ENCODE measurements around the gene SPATA21. TPM values are rescaled to one million over a fixed set of nuclear protein-coding genes. Genes with fewer than 3 reads are reported as not detected.

The SPATA21 gene
- total and polyA plus RNA-seq, 2 experiments from 2014 or later = not detected

- peaks cover 100% of the 10 kb centered on the region for H3K79me2 ChIP-seq (ENCODE audit: insufficient read depth)
- DNase-seq = no peak
- no peaks in the 10 kb centered on the region for H3K9me3 ChIP-seq (ENCODE audit: low read depth)
- no peaks in the 10 kb centered on the region for H3K9me2 ChIP-seq (ENCODE audit: insufficient read depth)
- H3K4me3 ChIP-seq = no peak overlapping the region
- in situ Hi-C loops (cut with MboI) = no loop called here
- no peaks in the 10 kb centered on the region for H3K36me3 ChIP-seq (ENCODE audit: low read depth)
- TF ChIP-seq EZH2phosphoT487 (IDR thresholded peaks at IDR 0.05; ENCODE audit: insufficient read depth, low read depth) (no peak), EZH2 (IDR thresholded peaks at IDR 0.05; ENCODE audit: insufficient read depth, poor library complexity, severe bottlenecking) (no peak)
- no peaks in the 10 kb centered on the region for H3K27me3 ChIP-seq (replicated peaks; ENCODE audit: insufficient read depth)
- H3F3A ChIP-seq (ENCODE audit: insufficient read depth) = peaks cover 26% of the 10 kb centered on the region
- H3K4me1 ChIP-seq (ENCODE audit: insufficient read depth) = peaks cover 18% of the 10 kb centered on the region
- no peak overlapping the region for H3K9ac ChIP-seq
- peaks cover 12% of the 10 kb centered on the region; the same call in 1 of the 2 replicates for H4K20me1 ChIP-seq (ENCODE audit: insufficient read depth)
- no peak overlapping the region for H3K4me2 ChIP-seq (ENCODE audit: unreplicated experiment)
- no peak overlapping the region for H3K27ac ChIP-seq
- 100% methylated on average over 4 of the region's 4 CpGs for WGBS, 2 experiments (ENCODE audit: low coverage in 1 of 2, low lambda C conversion rate in 2 of 2, missing lambda C conversion rate in 2 of 2)
- H2AFZ ChIP-seq = no peak overlapping the region
Measured at GRCh38 chr1:16380868-16381267, 56.4 kb downstream of the SPATA21 start.

GRCh38 chr1:16378443-16378842 lies 58.8 kb downstream of the SPATA21 start:
- Histone ChIP-seq H3K79me2 (ENCODE audit: insufficient read depth) (peaks cover 100% of the 10 kb centered on the region), H3K9me3 (ENCODE audit: low read depth) (no peaks in the 10 kb centered on the region), H3K4me1 (ENCODE audit: insufficient read depth) (peaks cover 17% of the 10 kb centered on the region), H3F3A (ENCODE audit: insufficient read depth) (peaks cover 24% of the 10 kb centered on the region), H3K4me2 (ENCODE audit: unreplicated experiment) (no peak overlapping the region), H3K9ac (no peak overlapping the region), H4K20me1 (ENCODE audit: insufficient read depth) (no peaks in the 10 kb centered on the region), H3K36me3 (ENCODE audit: low read depth) (no peaks in the 10 kb centered on the region), H3K4me3 (no peak overlapping the region), H3K27ac (no peak overlapping the region), H2AFZ (no peak overlapping the region), H3K27me3 (replicated peaks; ENCODE audit: insufficient read depth) (no peaks in the 10 kb centered on the region), H3K9me2 (ENCODE audit: insufficient read depth) (no peaks in the 10 kb centered on the region)
- DNase-seq = no peak
- TF ChIP-seq EZH2phosphoT487 (IDR thresholded peaks at IDR 0.05; ENCODE audit: insufficient read depth, low read depth) = no peak
- TF ChIP-seq EZH2 (IDR thresholded peaks at IDR 0.05; ENCODE audit: insufficient read depth, poor library complexity, severe bottlenecking) = no peak
- in situ Hi-C loops (cut with MboI) = no loop called here
- 82 to 84% methylated on average over 7 of the region's 7 CpGs for WGBS, 2 experiments (ENCODE audit: low coverage in 1 of 2, low lambda C conversion rate in 2 of 2, missing lambda C conversion rate in 2 of 2)

GRCh38 chr1:16376971-16377370 lies 60.3 kb downstream of the SPATA21 start:
- Histone ChIP-seq H3K27me3 (replicated peaks; ENCODE audit: insufficient read depth) (no peaks in the 10 kb centered on the region), H3K36me3 (ENCODE audit: low read depth) (no peaks in the 10 kb centered on the region), H3K4me2 (ENCODE audit: unreplicated experiment) (no peak overlapping the region), H2AFZ (no peak overlapping the region), H4K20me1 (ENCODE audit: insufficient read depth) (no peaks in the 10 kb centered on the region), H3F3A (ENCODE audit: insufficient read depth) (peaks cover 34% of the 10 kb centered on the region), H3K79me2 (ENCODE audit: insufficient read depth) (peaks cover 100% of the 10 kb centered on the region), H3K9me2 (ENCODE audit: insufficient read depth) (no peaks in the 10 kb centered on the region), H3K9ac (no peak overlapping the region), H3K27ac (no peak overlapping the region), H3K9me3 (ENCODE audit: low read depth) (no peaks in the 10 kb centered on the region), H3K4me1 (ENCODE audit: insufficient read depth) (peaks cover 29% of the 10 kb centered on the region), H3K4me3 (no peak overlapping the region)
- DNase-seq = no peak
- TF ChIP-seq EZH2 (IDR thresholded peaks at IDR 0.05; ENCODE audit: insufficient read depth, poor library complexity, severe bottlenecking) = no peak
- TF ChIP-seq EZH2phosphoT487 (IDR thresholded peaks at IDR 0.05; ENCODE audit: insufficient read depth, low read depth) = no peak
- 76 to 77% methylated on average over 4 of the region's 4 CpGs for WGBS, 2 experiments (ENCODE audit: low coverage in 1 of 2, low lambda C conversion rate in 2 of 2, missing lambda C conversion rate in 2 of 2)
- in situ Hi-C loops (cut with MboI) = no loop called here

- Histone ChIP-seq H3K9me3 (ENCODE audit: low read depth) (no peaks in the 10 kb centered on the region), H3K27me3 (replicated peaks; ENCODE audit: insufficient read depth) (no peaks in the 10 kb centered on the region), H3K4me2 (ENCODE audit: unreplicated experiment) (peak overlapping the region; percentile 49), H3K9ac (0 out of 2 replicates have a peak overlapping the region, but pooled peaks have one; percentile 1), H2AFZ (no peak overlapping the region), H3K79me2 (ENCODE audit: insufficient read depth) (peaks cover 100% of the 10 kb centered on the region), H3F3A (ENCODE audit: insufficient read depth) (peaks cover 38% of the 10 kb centered on the region), H3K9me2 (ENCODE audit: insufficient read depth) (no peaks in the 10 kb centered on the region), H3K4me3 (peak overlapping the region; percentile 5; the same call in 1 of the 2 replicates), H3K27ac (peak overlapping the region; percentile 63), H3K36me3 (ENCODE audit: low read depth) (no peaks in the 10 kb centered on the region), H3K4me1 (ENCODE audit: insufficient read depth) (peaks cover 34% of the 10 kb centered on the region), H4K20me1 (ENCODE audit: insufficient read depth) (no peaks in the 10 kb centered on the region)
- WGBS, 2 experiments (ENCODE audit: low coverage in 1 of 2, low lambda C conversion rate in 2 of 2, missing lambda C conversion rate in 2 of 2) = 70 to 72% methylated on average over 15 of the region's 15 CpGs
- DNase-seq = peak; percentile 53
- TF ChIP-seq EZH2 (IDR thresholded peaks at IDR 0.05; ENCODE audit: insufficient read depth, poor library complexity, severe bottlenecking) (no peak), EZH2phosphoT487 (IDR thresholded peaks at IDR 0.05; ENCODE audit: insufficient read depth, low read depth) (no peak)
- in situ Hi-C loops (cut with MboI) = no loop called here
Measured at GRCh38 chr1:16375521-16376340, 61.5 kb downstream of the SPATA21 start.
